ENCODE data around the gene SCP2. TPM values are rescaled to one million over a fixed set of nuclear protein-coding genes. Genes with fewer than 3 reads are reported as not detected.

The SCP2 gene
- polyA plus RNA-seq, 1 donor, result 287 TPM

DNA sequence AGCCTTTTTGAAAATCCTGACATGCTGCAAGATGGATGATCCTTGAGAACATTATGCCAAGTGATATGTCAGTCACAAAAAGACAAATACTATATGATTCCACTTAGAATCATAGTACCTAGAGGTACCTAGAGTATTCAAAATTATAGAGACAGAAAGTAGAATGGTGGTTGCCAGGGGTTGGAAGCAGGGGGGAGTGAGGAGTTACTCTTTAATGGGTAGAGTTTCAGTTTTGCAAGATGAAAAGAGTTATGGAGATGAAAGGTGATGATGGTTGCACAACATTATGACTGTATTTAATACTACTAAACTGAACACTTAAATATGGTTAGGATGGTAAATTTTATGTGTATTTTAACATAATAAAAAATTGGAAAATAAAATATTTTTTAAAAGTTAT is 97.0 kb downstream of the SCP2 start:
- H3K4me3 ChIP-seq (ENCODE audit: low read length), result no peak overlapping the region
- H3K36me3 ChIP-seq (ENCODE audit: control insufficient read depth, insufficient read depth, low read length), result no peaks in the 10 kb centered on the region
- H3K27ac ChIP-seq (ENCODE audit: low read length), result no peak overlapping the region
- H3K9me3 ChIP-seq (ENCODE audit: control insufficient read depth, low read depth, low read length), result no peaks in the 10 kb centered on the region
- DNase-seq, result no peak
- peaks cover 12% of the 10 kb centered on the region for H3K4me1 ChIP-seq (ENCODE audit: control insufficient read depth, insufficient read depth, low read length)
- H3K27me3 ChIP-seq (ENCODE audit: control insufficient read depth, insufficient read depth, low read length), result no peaks in the 10 kb centered on the region

DNA sequence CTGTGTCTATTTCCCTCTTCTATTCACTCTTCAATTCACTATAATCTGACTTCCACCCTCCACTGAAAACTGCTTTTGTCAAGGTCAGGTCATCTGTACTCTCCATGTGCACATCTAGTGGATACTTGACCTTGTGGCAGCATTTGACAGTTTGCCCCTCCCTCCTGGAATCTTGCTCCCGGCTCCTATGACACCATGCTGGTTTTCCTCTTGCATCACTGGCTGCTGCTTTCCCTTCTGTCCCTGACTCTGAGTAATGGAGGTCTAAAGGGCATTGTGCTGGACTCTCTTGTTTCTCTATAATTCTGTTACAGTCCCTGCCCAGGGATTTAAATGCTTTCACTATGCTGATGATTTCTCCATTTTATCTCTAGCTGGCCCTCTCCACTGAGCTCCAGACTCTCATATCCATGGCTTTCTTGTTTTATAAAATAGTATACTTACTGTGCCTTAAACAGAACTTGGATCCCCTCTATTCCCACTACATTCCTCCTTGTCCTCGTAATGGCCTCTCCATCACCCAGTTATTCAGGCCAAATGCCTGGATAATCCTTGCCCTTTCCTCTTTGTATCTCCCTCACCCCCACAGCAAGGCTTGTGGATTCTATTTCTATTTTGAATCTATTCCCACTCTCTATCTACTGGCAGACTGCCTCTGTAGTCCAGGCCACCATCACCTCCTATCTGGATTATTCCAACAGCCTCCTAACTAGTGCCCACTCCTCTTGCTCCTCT is 98.1 kb downstream of the SCP2 start:
- Histone ChIP-seq H3K27me3 (ENCODE audit: control insufficient read depth, insufficient read depth, low read length) (no peaks in the 10 kb centered on the region), H3K36me3 (ENCODE audit: control insufficient read depth, insufficient read depth, low read length) (peaks cover 9% of the 10 kb centered on the region), H3K27ac (ENCODE audit: low read length) (peak overlapping the region; percentile 86), H3K4me1 (ENCODE audit: control insufficient read depth, insufficient read depth, low read length) (peaks cover 12% of the 10 kb centered on the region), H3K9me3 (ENCODE audit: control insufficient read depth, low read depth, low read length) (no peaks in the 10 kb centered on the region), H3K4me3 (ENCODE audit: low read length) (no peak overlapping the region)
- WGBS (ENCODE audit: insufficient coverage, low lambda C conversion rate), result 90% methylated on average over 1 of the region's 2 CpGs
- peak; percentile 90 to 95 for DNase-seq

DNA sequence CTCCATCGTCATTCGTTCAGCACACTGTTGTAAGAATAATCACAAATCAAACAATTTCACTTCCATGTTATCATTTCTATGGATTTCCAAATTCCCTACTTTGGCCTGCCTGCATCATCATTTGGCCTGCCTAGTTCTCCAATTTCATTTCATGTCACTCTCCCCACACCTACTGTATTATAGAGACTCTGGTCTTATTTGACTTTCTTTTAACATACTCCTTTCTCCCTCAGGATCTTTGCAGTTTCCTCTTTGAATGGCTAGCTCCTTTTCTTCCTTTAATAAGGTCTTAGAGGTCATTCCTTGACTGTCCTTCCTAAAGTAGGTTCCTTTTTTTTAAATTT is 98.7 kb downstream of the SCP2 start:
- Histone ChIP-seq H3K36me3 (ENCODE audit: control insufficient read depth, insufficient read depth, low read length) (peaks cover 10% of the 10 kb centered on the region), H3K27ac (ENCODE audit: low read length) (peak overlapping the region; percentile 86), H3K4me3 (ENCODE audit: low read length) (no peak overlapping the region), H3K4me1 (ENCODE audit: control insufficient read depth, insufficient read depth, low read length) (peaks cover 12% of the 10 kb centered on the region), H3K27me3 (ENCODE audit: control insufficient read depth, insufficient read depth, low read length) (no peaks in the 10 kb centered on the region), H3K9me3 (ENCODE audit: control insufficient read depth, low read depth, low read length) (no peaks in the 10 kb centered on the region)
- 86% methylated on average over 2 of the region's 2 CpGs for WGBS (ENCODE audit: insufficient coverage, low lambda C conversion rate)
- no peak for DNase-seq

DNA sequence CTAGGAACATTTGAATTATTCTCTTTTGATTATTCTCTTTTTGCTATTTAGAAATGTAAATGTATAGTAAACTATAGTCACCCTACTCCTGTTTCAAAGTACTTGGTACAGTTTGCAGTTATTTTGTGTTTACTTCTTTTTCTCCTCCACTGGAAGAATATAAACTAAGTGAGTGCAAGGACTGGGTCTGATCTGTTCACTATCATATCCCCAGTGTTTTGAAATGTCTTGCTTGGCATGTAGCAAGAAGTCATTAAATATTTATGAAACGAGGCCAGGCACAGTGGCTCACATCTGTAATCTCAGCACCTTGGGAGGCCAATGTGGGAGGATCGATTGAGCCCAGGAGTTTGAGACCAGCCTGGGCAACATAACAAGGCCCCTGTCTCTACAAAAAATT is 99.2 kb downstream of the SCP2 start:
- peak overlapping the region; percentile 86 for H3K27ac ChIP-seq (ENCODE audit: low read length)
- H3K4me3 ChIP-seq (ENCODE audit: low read length), result no peak overlapping the region
- WGBS (ENCODE audit: insufficient coverage, low lambda C conversion rate), result no CpG with 5 or more reads among the region's 2 CpGs
- H3K9me3 ChIP-seq (ENCODE audit: control insufficient read depth, low read depth, low read length), result no peaks in the 10 kb centered on the region
- no peak for DNase-seq
- H3K4me1 ChIP-seq (ENCODE audit: control insufficient read depth, insufficient read depth, low read length), result peaks cover 15% of the 10 kb centered on the region
- peaks cover 10% of the 10 kb centered on the region for H3K36me3 ChIP-seq (ENCODE audit: control insufficient read depth, insufficient read depth, low read length)
- no peaks in the 10 kb centered on the region for H3K27me3 ChIP-seq (ENCODE audit: control insufficient read depth, insufficient read depth, low read length)

DNA sequence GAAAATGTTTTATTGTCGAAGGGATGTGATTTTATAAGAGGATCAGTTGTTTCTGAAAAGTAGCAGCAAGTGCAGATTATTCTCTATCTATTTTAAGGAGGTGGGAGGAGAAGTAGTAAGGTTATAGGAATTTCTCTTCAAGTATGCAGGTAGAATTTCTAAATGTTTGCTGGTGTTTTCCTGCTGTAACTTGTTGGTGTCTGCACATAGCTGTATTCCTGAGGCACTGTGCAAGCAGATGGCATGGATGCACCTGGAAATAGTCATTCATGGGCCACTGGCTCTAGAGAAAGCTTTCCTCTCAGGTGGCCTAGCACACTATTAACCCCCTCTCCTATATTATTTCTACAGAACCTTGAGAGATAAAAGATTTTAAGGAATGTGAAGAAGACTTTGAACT is 104.7 kb downstream of the SCP2 start:
- Histone ChIP-seq H3K4me1 (ENCODE audit: control insufficient read depth, insufficient read depth, low read length) (peaks cover 13% of the 10 kb centered on the region), H3K9me3 (ENCODE audit: control insufficient read depth, low read depth, low read length) (no peaks in the 10 kb centered on the region), H3K36me3 (ENCODE audit: control insufficient read depth, insufficient read depth, low read length) (peaks cover 14% of the 10 kb centered on the region), H3K27ac (ENCODE audit: low read length) (peak overlapping the region; percentile 66), H3K4me3 (ENCODE audit: low read length) (no peak overlapping the region), H3K27me3 (ENCODE audit: control insufficient read depth, insufficient read depth, low read length) (no peaks in the 10 kb centered on the region)
- WGBS (ENCODE audit: insufficient coverage, low lambda C conversion rate), result no CpG with 5 or more reads among the region's 1 CpG
- peak in 1 of 2 donors; percentile 48 for DNase-seq

DNA sequence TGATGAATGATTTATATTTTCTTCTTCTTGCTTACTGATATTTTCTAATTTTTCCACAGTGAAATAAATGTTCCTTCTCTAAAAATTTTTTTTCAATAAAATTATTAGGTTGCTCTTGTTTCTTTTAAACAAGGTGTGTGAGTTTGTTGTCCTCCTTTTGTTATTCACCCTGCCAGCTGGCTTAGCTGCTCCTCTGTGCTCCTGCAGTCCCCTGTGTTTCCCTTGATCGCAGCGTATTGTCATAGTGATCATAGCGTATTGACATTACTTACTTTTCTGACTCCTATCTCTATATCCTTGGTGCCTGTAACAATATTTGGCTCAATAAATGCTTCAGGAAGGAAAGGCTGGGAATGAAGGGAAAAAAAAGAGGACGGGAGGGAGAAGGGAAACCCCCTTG is 110.1 kb downstream of the SCP2 start:
- no peaks in the 10 kb centered on the region for H3K27me3 ChIP-seq (ENCODE audit: control insufficient read depth, insufficient read depth, low read length)
- H3K4me3 ChIP-seq (ENCODE audit: low read length), result no peak overlapping the region
- 90% methylated on average over 2 of the region's 4 CpGs for WGBS (ENCODE audit: insufficient coverage, low lambda C conversion rate)
- H3K27ac ChIP-seq (ENCODE audit: low read length), result no peak overlapping the region
- H3K36me3 ChIP-seq (ENCODE audit: control insufficient read depth, insufficient read depth, low read length), result peaks cover 22% of the 10 kb centered on the region
- H3K9me3 ChIP-seq (ENCODE audit: control insufficient read depth, low read depth, low read length), result no peaks in the 10 kb centered on the region
- DNase-seq, result peak in 1 of 2 donors; percentile 16
- peaks cover 2% of the 10 kb centered on the region for H3K4me1 ChIP-seq (ENCODE audit: control insufficient read depth, insufficient read depth, low read length)

DNA sequence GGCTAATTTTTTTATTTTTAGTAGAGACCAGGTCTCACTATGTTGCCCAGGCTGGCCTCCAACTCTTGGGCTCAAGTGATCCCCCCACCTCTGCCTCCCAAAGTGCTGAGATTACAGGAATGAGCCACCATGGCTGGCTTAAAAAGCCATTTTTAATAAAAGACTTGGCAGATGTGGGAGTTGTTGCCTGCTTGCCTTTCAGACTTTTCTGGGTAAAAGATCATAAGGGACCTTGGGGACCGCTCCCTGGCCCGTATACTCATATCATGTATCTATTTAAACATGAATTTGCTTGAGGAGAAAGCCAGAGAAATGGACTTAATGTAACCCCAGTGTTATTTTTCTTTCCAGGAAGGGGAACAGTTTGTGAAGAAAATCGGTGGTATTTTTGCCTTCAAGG is 111.5 kb downstream of the SCP2 start:
- no CpG with 5 or more reads among the region's 3 CpGs for WGBS (ENCODE audit: insufficient coverage, low lambda C conversion rate)
- Histone ChIP-seq H3K27ac (ENCODE audit: low read length) (no peak overlapping the region), H3K4me3 (ENCODE audit: low read length) (no peak overlapping the region), H3K9me3 (ENCODE audit: control insufficient read depth, low read depth, low read length) (no peaks in the 10 kb centered on the region), H3K27me3 (ENCODE audit: control insufficient read depth, insufficient read depth, low read length) (no peaks in the 10 kb centered on the region), H3K36me3 (ENCODE audit: control insufficient read depth, insufficient read depth, low read length) (peaks cover 21% of the 10 kb centered on the region), H3K4me1 (ENCODE audit: control insufficient read depth, insufficient read depth, low read length) (no peaks in the 10 kb centered on the region)
- no peak for DNase-seq

DNA sequence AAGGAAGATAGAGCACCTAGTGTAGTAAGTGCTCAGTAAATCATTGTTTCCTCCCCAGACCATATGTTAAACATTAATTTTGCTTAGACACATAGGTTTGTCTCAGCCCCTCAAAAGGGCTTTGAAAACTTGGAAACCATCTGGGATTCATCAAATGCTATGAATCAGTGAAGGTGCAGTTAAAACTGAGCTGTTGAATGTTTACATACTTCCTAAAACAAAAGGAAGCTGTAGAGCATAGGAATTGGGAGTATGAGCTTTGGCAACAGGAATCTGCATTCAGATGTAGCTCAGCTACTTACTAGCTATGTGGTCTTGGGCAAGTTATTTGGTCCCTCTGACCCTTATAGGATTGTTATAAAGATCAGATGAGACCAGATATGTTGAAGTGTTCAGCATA is 116.2 kb downstream of the SCP2 start:
- no peaks in the 10 kb centered on the region for H3K27me3 ChIP-seq (ENCODE audit: control insufficient read depth, insufficient read depth, low read length)
- no peak overlapping the region for H3K4me3 ChIP-seq (ENCODE audit: low read length)
- H3K27ac ChIP-seq (ENCODE audit: low read length), result no peak overlapping the region
- peaks cover 30% of the 10 kb centered on the region for H3K36me3 ChIP-seq (ENCODE audit: control insufficient read depth, insufficient read depth, low read length)
- no peaks in the 10 kb centered on the region for H3K4me1 ChIP-seq (ENCODE audit: control insufficient read depth, insufficient read depth, low read length)
- H3K9me3 ChIP-seq (ENCODE audit: control insufficient read depth, low read depth, low read length), result no peaks in the 10 kb centered on the region
- DNase-seq, result no peak

DNA sequence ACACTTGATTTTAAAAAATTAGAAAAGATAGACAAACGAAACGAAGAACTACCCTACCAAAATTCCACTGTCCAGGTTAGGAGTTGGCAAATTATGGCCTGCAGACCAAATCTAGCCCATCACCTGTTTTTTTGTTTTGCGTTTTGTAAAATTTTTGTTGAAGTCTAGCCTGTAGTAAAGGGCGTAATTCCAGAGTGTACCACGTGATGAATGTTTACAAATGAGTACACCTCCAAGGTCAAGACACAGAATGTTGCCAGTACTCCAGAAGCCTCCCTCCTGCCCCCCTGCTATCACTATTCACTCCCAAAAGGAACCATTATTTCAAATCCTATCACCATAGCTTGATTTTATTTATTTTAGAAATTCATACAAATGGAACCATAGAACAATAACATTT is 117.8 kb downstream of the SCP2 start:
- H3K9me3 ChIP-seq (ENCODE audit: control insufficient read depth, low read depth, low read length), result no peaks in the 10 kb centered on the region
- no peaks in the 10 kb centered on the region for H3K27me3 ChIP-seq (ENCODE audit: control insufficient read depth, insufficient read depth, low read length)
- no peak overlapping the region for H3K4me3 ChIP-seq (ENCODE audit: low read length)
- H3K36me3 ChIP-seq (ENCODE audit: control insufficient read depth, insufficient read depth, low read length), result peaks cover 24% of the 10 kb centered on the region
- H3K4me1 ChIP-seq (ENCODE audit: control insufficient read depth, insufficient read depth, low read length), result no peaks in the 10 kb centered on the region
- 78% methylated on average over 3 of the region's 5 CpGs for WGBS (ENCODE audit: insufficient coverage, low lambda C conversion rate)
- no peak overlapping the region for H3K27ac ChIP-seq (ENCODE audit: low read length)
- no peak for DNase-seq

DNA sequence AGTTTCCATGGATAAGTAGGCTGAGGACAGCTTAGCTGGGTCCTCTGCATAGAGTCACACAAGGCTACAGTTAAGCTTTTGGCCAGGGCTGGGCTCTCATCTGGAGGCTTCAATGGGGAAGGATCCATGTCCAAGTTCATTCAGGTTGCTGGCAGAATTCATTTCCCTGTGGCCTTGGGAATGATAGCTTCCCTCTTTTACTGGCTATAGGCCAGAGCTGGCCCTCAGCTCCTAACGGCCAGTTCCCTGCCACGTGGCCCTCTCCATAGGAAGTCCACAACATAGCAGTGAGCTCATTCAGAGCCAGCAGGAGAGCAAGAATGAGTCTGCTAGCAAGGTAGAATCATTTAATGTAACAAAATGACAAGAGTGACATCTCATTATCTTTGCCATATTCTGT is 119.9 kb downstream of the SCP2 start:
- Histone ChIP-seq H3K27me3 (ENCODE audit: control insufficient read depth, insufficient read depth, low read length) (no peaks in the 10 kb centered on the region), H3K4me3 (ENCODE audit: low read length) (no peak overlapping the region), H3K4me1 (ENCODE audit: control insufficient read depth, insufficient read depth, low read length) (no peaks in the 10 kb centered on the region), H3K27ac (ENCODE audit: low read length) (no peak overlapping the region), H3K9me3 (ENCODE audit: control insufficient read depth, low read depth, low read length) (no peaks in the 10 kb centered on the region), H3K36me3 (ENCODE audit: control insufficient read depth, insufficient read depth, low read length) (peaks cover 24% of the 10 kb centered on the region)
- no CpG with 5 or more reads among the region's 2 CpGs for WGBS (ENCODE audit: insufficient coverage, low lambda C conversion rate)
- no peak for DNase-seq
